H9 (cell line): Measurements from ENCODE around the gene IQSEC2. TPM values are rescaled to one million over a fixed set of nuclear protein-coding genes. Genes with fewer than 3 reads are reported as not detected.
A peak's percentile ranks its signal among the peaks of the same experiment; 100 is the strongest.

ENCODE experiments used
- DNase-seq: peaks from one replicate; pipeline ENCODE4 v3.0.0-alpha.2; 2017
- H2AFZ ChIP-seq: one replicate; pipeline ENCODE4 v1.6.1; 2013; ENCODE audit warnings: mild to moderate bottlenecking, low read length, control low read depth, moderate library complexity
- H2AK5ac ChIP-seq: 2 replicates; pipeline ENCODE4 v1.6.1; 2013; ENCODE audit warnings: low read length, control low read depth, mixed read lengths; ENCODE audit not compliant: insufficient read length
- H2BK120ac ChIP-seq: one replicate; pipeline ENCODE4 v1.6.1; 2013; ENCODE audit warnings: low read depth, mild to moderate bottlenecking, low read length, control low read depth, inconsistent platforms; ENCODE audit not compliant: poor library complexity, severe bottlenecking
- H2BK12ac ChIP-seq: 2 replicates; pipeline ENCODE4 v1.6.1; 2013; ENCODE audit warnings: low read length, control low read depth, mixed read lengths, low read depth; ENCODE audit not compliant: insufficient read length
- H2BK15ac ChIP-seq: 2 replicates; pipeline ENCODE4 v1.6.1; 2013; ENCODE audit warnings: low read depth, low read length, control low read depth
- H2BK20ac ChIP-seq: one replicate; pipeline ENCODE4 v1.6.1; 2013; ENCODE audit warnings: low read depth, mild to moderate bottlenecking, low read length, control low read depth, inconsistent platforms; ENCODE audit not compliant: poor library complexity, severe bottlenecking
- H2BK5ac ChIP-seq: 2 replicates; pipeline ENCODE4 v1.6.1; 2013; ENCODE audit warnings: low read length, control low read depth, mixed read lengths; ENCODE audit not compliant: insufficient read length
- H3K14ac ChIP-seq: 2 replicates; pipeline ENCODE4 v1.6.1; 2013; ENCODE audit warnings: low read length, control low read depth; ENCODE audit not compliant: insufficient read depth
- H3K18ac ChIP-seq: 2 replicates; pipeline ENCODE4 v1.6.1; 2013; ENCODE audit warnings: low read depth, mild to moderate bottlenecking, mixed read lengths, low read length, control low read depth; ENCODE audit not compliant: insufficient read length
- H3K23ac ChIP-seq: 2 replicates; pipeline ENCODE4 v1.6.1; 2013; ENCODE audit warnings: low read length, control low read depth, mixed read lengths, low read depth; ENCODE audit not compliant: insufficient read length
- H3K23me2 ChIP-seq: 2 replicates; pipeline ENCODE4 v1.6.1; 2013; ENCODE audit warnings: low read depth, mild to moderate bottlenecking, mixed read lengths, low read length, control low read depth; ENCODE audit not compliant: insufficient read length, poor library complexity, severe bottlenecking
- H3K27ac ChIP-seq: 2 replicates; pipeline ENCODE4 v1.5.1; 2013; ENCODE audit warnings: low read length, control low read depth, mixed read lengths, low read depth; ENCODE audit not compliant: insufficient read length
- H3K27me3 ChIP-seq: 2 replicates; pipeline ENCODE4 v1.6.1; 2013; ENCODE audit warnings: low read length, control low read depth, inconsistent platforms; ENCODE audit not compliant: insufficient read depth
- H3K4ac ChIP-seq: 2 replicates; pipeline ENCODE4 v1.6.1; 2013; ENCODE audit warnings: low read depth, mild to moderate bottlenecking, control low read depth, inconsistent platforms, low read length, moderate library complexity
- H3K4me1 ChIP-seq: 2 replicates; pipeline ENCODE4 v1.6.1; 2013; ENCODE audit warnings: low read length, control low read depth, inconsistent platforms; ENCODE audit not compliant: insufficient read depth
- H3K4me2 ChIP-seq: 2 replicates; pipeline ENCODE4 v1.6.1; 2013; ENCODE audit warnings: low read length, control low read depth, mixed read lengths; ENCODE audit not compliant: insufficient read length, insufficient read depth
- H3K56ac ChIP-seq: 2 replicates; pipeline ENCODE4 v1.6.1; 2013; ENCODE audit warnings: low read depth, mild to moderate bottlenecking, mixed read lengths, low read length, control low read depth; ENCODE audit not compliant: insufficient read length
- H3K79me1 ChIP-seq: 2 replicates; pipeline ENCODE4 v1.6.1; 2013; ENCODE audit warnings: low read depth, mild to moderate bottlenecking, moderate library complexity, low read length, control low read depth, inconsistent platforms; ENCODE audit not compliant: insufficient read depth, poor library complexity, severe bottlenecking
- H3K79me2 ChIP-seq: 2 replicates; pipeline ENCODE4 v1.6.1; 2013; ENCODE audit warnings: low read length, control low read depth, inconsistent platforms; ENCODE audit not compliant: insufficient read depth
- H3K9ac ChIP-seq: 2 replicates; pipeline ENCODE4 v1.6.1; 2013; ENCODE audit warnings: low read length, control low read depth, mixed read lengths; ENCODE audit not compliant: insufficient read length; ENCODE audit errors: extremely low read depth
- H3K9me3 ChIP-seq: one replicate; pipeline ENCODE4 v1.6.1; 2013; ENCODE audit warnings: low read depth, low read length, inconsistent platforms; ENCODE audit not compliant: control insufficient read depth
- H3T11ph ChIP-seq: one replicate; pipeline ENCODE4 v1.6.1; 2013; ENCODE audit warnings: mild to moderate bottlenecking, low read length, control low read depth, inconsistent platforms
- H4K20me1 ChIP-seq: one replicate; pipeline ENCODE4 v1.6.1; 2013; ENCODE audit not compliant: control insufficient read depth, insufficient read length, insufficient read depth
- H4K5ac ChIP-seq: 2 replicates; pipeline ENCODE4 v1.6.1; 2013; ENCODE audit warnings: low read depth, mild to moderate bottlenecking, mixed read lengths, low read length, control low read depth; ENCODE audit not compliant: insufficient read length
- H4K8ac ChIP-seq: replicated peaks from 2 replicates; pipeline ENCODE4 v1.6.1; 2013; ENCODE audit warnings: low read length, control low read depth, mixed read lengths, low read depth; ENCODE audit not compliant: insufficient read length
- H4K91ac ChIP-seq: 2 replicates; pipeline ENCODE4 v1.6.1; 2013; ENCODE audit warnings: low read depth, mild to moderate bottlenecking, moderate library complexity, mixed read lengths, low read length, control low read depth; ENCODE audit not compliant: insufficient read length
- H3K27ac Mint-ChIP-seq, 3 experiments: 2 replicates in 2 of 3; 3 replicates in 1 of 3; pipeline ENCODE4 v1.8.0; 2020 to 2021; ENCODE audit warnings: mixed read lengths in 3 of 3, mild to moderate bottlenecking in 1 of 3, moderate library complexity in 1 of 3
- H3K27me3 Mint-ChIP-seq: 2 replicates; pipeline ENCODE4 v1.8.0; 2021; ENCODE audit warnings: low read depth, mild to moderate bottlenecking, moderate library complexity, mixed read lengths
- H3K36me3 Mint-ChIP-seq, 3 experiments: 2 replicates in 2 of 3; 3 replicates in 1 of 3; pipeline ENCODE4 v1.8.0; 2020 to 2021; ENCODE audit warnings: low read depth in 3 of 3, mixed read lengths in 3 of 3; ENCODE audit not compliant: insufficient read depth in 1 of 3
- H3K4me1 Mint-ChIP-seq, 2 experiments: 2 replicates each; pipeline ENCODE4 v1.8.0; 2020; ENCODE audit warnings: mixed read lengths in 2 of 2
- H3K4me3 Mint-ChIP-seq, 2 experiments: 2 replicates in 1 of 2; 3 replicates in 1 of 2; pipeline ENCODE4 v1.8.0; 2020 to 2021; ENCODE audit warnings: mild to moderate bottlenecking in 2 of 2, mixed read lengths in 2 of 2, moderate library complexity in 1 of 2
- H3K9me3 Mint-ChIP-seq, 2 experiments: 2 replicates in 1 of 2; 3 replicates in 1 of 2; pipeline ENCODE4 v1.8.0; 2020; ENCODE audit warnings: mild to moderate bottlenecking in 2 of 2, mixed read lengths in 2 of 2, moderate library complexity in 1 of 2
- CTCF ChIP-seq: fragments of 200-600 bp; sonication (generic); conservative IDR thresholded peaks from 3 replicates; pipeline ENCODE4 v1.8.0; 2021; ENCODE audit warnings: antibody characterized with exemption, mild to moderate bottlenecking
- WGBS: extraction: QIAGEN DNeasy Blood & Tissue Kit; methylation state at CpG from one replicate; pipeline ENCODE4 v1.1.7; 2013; ENCODE audit warnings: missing lambda C conversion rate, low lambda C conversion rate, mixed read lengths; ENCODE audit not compliant: insufficient read length; ENCODE audit errors: extremely low coverage; 5-methylcytosine and 5-hydroxymethylcytosine counted together
- long read RNA-seq: library from polyadenylated mRNA; unstranded; transcript quantifications from one replicate; pipeline ENCODE4 v2.0.0, GENCODE V29; 2020
- total RNA-seq: library from RNA; stranded (reverse); gene quantifications from 2 replicates; pipeline ENCODE4 v1.2.1, GENCODE V29; 2021

IQSEC2 gene
- total RNA-seq, result 7.0 and 8.4 TPM in 2 replicates
- long read RNA-seq, partial matches to known transcripts, result 0 of 6 reads
- long read RNA-seq, other reads (novel, unspliced or antisense), result 5 of 6 reads

GRCh38 chrX:53281321-53281822 is at the start of gene IQSEC2:
IQSEC2 (minus strand) TSS chrX:53281584.
- no peaks in the 10 kb centered on the region for H3K23me2 ChIP-seq
- H3K9ac ChIP-seq, result no peak within 1 kb of the TSS
- H3K79me2 ChIP-seq, result no peaks in the 10 kb centered on the region
- peak; percentile 67 for DNase-seq
- peaks cover 0 to 7% (median 4%) of the 10 kb centered on the region in 3 experiments; a peak in 4 of 7 replicates for H3K36me3 Mint-ChIP-seq
- H2BK12ac ChIP-seq, result no peak within 1 kb of the TSS
- no peak within 1 kb of the TSS for H3T11ph ChIP-seq
- H3K27ac ChIP-seq, result no peak within 1 kb of the TSS
- peaks cover 12% of the 10 kb centered on the region for H3K9me3 ChIP-seq
- no peaks in the 10 kb centered on the region for H3K27me3 Mint-ChIP-seq
- no peak within 1 kb of the TSS for H2BK120ac ChIP-seq
- no peak within 1 kb of the TSS for H3K18ac ChIP-seq
- no peak for TF ChIP-seq CTCF
- no peak within 1 kb of the TSS for H3K23ac ChIP-seq
- peaks cover 58 to 68% of the 10 kb centered on the region in 2 experiments for H3K9me3 Mint-ChIP-seq
- no peak within 1 kb of the TSS for H4K91ac ChIP-seq
- peaks cover 13 to 36% of the 10 kb centered on the region in 2 experiments for H3K4me1 Mint-ChIP-seq
- no peak within 1 kb of the TSS for H2BK5ac ChIP-seq
- peak within 1 kb of the TSS in 2 of 3 experiments; percentile 9 to 57; a peak in 3 of 7 replicates for H3K27ac Mint-ChIP-seq
- H2AFZ ChIP-seq, result no peak within 1 kb of the TSS
- no CpG with 5 or more reads among the region's 9 CpGs for WGBS
- H3K4me2 ChIP-seq, result no peak within 1 kb of the TSS
- no peaks in the 10 kb centered on the region for H3K79me1 ChIP-seq
- no peaks in the 10 kb centered on the region for H3K4me1 ChIP-seq
- H3K27me3 ChIP-seq, result no peaks in the 10 kb centered on the region
- peak within 1 kb of the TSS in 1 of 2 experiments; percentile 6; a peak in 1 of 5 replicates for H3K4me3 Mint-ChIP-seq
- no peak within 1 kb of the TSS for H3K4ac ChIP-seq
- no peak within 1 kb of the TSS for H2AK5ac ChIP-seq
- no peak within 1 kb of the TSS for H2BK20ac ChIP-seq
- H4K20me1 ChIP-seq, result no peaks in the 10 kb centered on the region
- H4K5ac ChIP-seq, result no peak within 1 kb of the TSS
- no peak within 1 kb of the TSS for H4K8ac ChIP-seq
- no peak within 1 kb of the TSS for H2BK15ac ChIP-seq
- H3K14ac ChIP-seq, result peak within 1 kb of the TSS; percentile 53; the same call in 1 of the 2 replicates
- no peak within 1 kb of the TSS for H3K56ac ChIP-seq
